OCI-LY3 (cell line): Measurements from ENCODE around the gene MTUS2.
A peak's percentile ranks its signal among the peaks of the same experiment; 100 is the strongest.

Experiments used
- H2AFZ ChIP-seq: fragments of 200-600, 300-600 bp; shearing (Covaris generic); 2 replicates; pipeline ENCODE4 v1.6.0; 2014; ENCODE audit warnings: antibody characterized with exemption, low read depth, low read length
- H3K27ac ChIP-seq: fragments of 200-600, 300-600 bp; sonication (generic); 2 replicates; pipeline ENCODE4 v1.5.1; 2014; ENCODE audit warnings: mild to moderate bottlenecking, low read length, moderate library complexity, mixed read lengths
- H3K27me3 ChIP-seq: fragments of 200-600, 300-600 bp; sonication (generic); 2 replicates; pipeline ENCODE4 v1.6.1; 2014; ENCODE audit warnings: low read depth, low read length, mixed read lengths
- H3K36me3 ChIP-seq: fragments of 200-600, 300-600 bp; sonication (generic); replicated peaks from 2 replicates; pipeline ENCODE3; 2014; ENCODE audit warnings: low read depth, low read length, mixed read lengths
- H3K4me1 ChIP-seq: fragments of 300-600, 200-600 bp; sonication (generic); 2 replicates; pipeline ENCODE4 v1.6.1; 2014; ENCODE audit warnings: low read length, mixed read lengths
- H3K4me2 ChIP-seq: fragments of 200-600, 300-600 bp; sonication (generic); 2 replicates; pipeline ENCODE4 v1.6.1; 2014; ENCODE audit warnings: low read length, mixed read lengths
- H3K4me3 ChIP-seq: fragments of 300-600, 200-600 bp; sonication (generic); 2 replicates; pipeline ENCODE4 v1.5.1; 2014; ENCODE audit warnings: antibody characterized with exemption, mild to moderate bottlenecking, low read length, moderate library complexity
- H3K79me2 ChIP-seq: fragments of 300-600, 200-600 bp; shearing (Covaris generic); 2 replicates; pipeline ENCODE4 v1.6.1; 2014; ENCODE audit warnings: mild to moderate bottlenecking, low read length, mixed read lengths
- H3K9ac ChIP-seq: fragments of 300-600, 200-600 bp; shearing (Covaris generic); 2 replicates; pipeline ENCODE4 v1.6.0; 2014; ENCODE audit warnings: mild to moderate bottlenecking, low read length, moderate library complexity
- H3K9me3 ChIP-seq: fragments of 200-600, 300-600 bp; shearing (Covaris generic); 2 replicates; pipeline ENCODE4 v1.6.1; 2014; ENCODE audit warnings: low read length, mixed read lengths; ENCODE audit not compliant: insufficient read depth
- H4K20me1 ChIP-seq: fragments of 200-600, 300-600 bp; sonication (generic); 2 replicates; pipeline ENCODE4 v1.6.1; 2016; ENCODE audit warnings: low read length, mixed read lengths; ENCODE audit not compliant: insufficient read depth
- EZH2phosphoT487 ChIP-seq: fragments of 200-600 bp; shearing (Covaris generic); IDR thresholded peaks from 2 replicates; pipeline ENCODE4 v1.6.1; 2018; ENCODE audit warnings: antibody characterized with exemption, mixed run types, low read depth
- TF ChIP-seq, protein P1 (sequence below): fragments of 200-600, 300-600 bp; sonication (generic); IDR thresholded peaks from 2 replicates; pipeline ENCODE4 v1.5.1; 2014; ENCODE audit warnings: antibody characterized with exemption, low read length, low read depth

Gene MTUS2

GRCh38 chr13:29540799-29541198 lies 720.7 kb downstream of the MTUS2 start:
- no peak overlapping the region for H2AFZ ChIP-seq
- peaks cover 32% of the 10 kb centered on the region for H3K4me1 ChIP-seq
- H3K36me3 ChIP-seq = peaks cover 46% of the 10 kb centered on the region
- peaks cover 84% of the 10 kb centered on the region for H4K20me1 ChIP-seq
- H3K79me2 ChIP-seq = peaks cover 98% of the 10 kb centered on the region
- H3K4me3 ChIP-seq = no peak overlapping the region
- H3K27ac ChIP-seq = no peak overlapping the region
- no peaks in the 10 kb centered on the region for H3K27me3 ChIP-seq
- H3K9ac ChIP-seq = no peak overlapping the region
- H3K4me2 ChIP-seq = no peak overlapping the region
- H3K9me3 ChIP-seq = no peaks in the 10 kb centered on the region
- no peak for TF ChIP-seq EZH2phosphoT487
- TF ChIP-seq, protein P1, sequence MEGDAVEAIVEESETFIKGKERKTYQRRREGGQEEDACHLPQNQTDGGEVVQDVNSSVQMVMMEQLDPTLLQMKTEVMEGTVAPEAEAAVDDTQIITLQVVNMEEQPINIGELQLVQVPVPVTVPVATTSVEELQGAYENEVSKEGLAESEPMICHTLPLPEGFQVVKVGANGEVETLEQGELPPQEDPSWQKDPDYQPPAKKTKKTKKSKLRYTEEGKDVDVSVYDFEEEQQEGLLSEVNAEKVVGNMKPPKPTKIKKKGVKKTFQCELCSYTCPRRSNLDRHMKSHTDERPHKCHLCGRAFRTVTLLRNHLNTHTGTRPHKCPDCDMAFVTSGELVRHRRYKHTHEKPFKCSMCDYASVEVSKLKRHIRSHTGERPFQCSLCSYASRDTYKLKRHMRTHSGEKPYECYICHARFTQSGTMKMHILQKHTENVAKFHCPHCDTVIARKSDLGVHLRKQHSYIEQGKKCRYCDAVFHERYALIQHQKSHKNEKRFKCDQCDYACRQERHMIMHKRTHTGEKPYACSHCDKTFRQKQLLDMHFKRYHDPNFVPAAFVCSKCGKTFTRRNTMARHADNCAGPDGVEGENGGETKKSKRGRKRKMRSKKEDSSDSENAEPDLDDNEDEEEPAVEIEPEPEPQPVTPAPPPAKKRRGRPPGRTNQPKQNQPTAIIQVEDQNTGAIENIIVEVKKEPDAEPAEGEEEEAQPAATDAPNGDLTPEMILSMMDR = no peak

- Histone ChIP-seq H3K4me3 (no peak overlapping the region), H3K27me3 (no peaks in the 10 kb centered on the region), H3K4me1 (peaks cover 32% of the 10 kb centered on the region), H3K27ac (no peak overlapping the region), H2AFZ (no peak overlapping the region), H3K9me3 (no peaks in the 10 kb centered on the region), H3K9ac (no peak overlapping the region), H3K4me2 (no peak overlapping the region), H4K20me1 (peaks cover 84% of the 10 kb centered on the region), H3K79me2 (peaks cover 98% of the 10 kb centered on the region), H3K36me3 (peaks cover 43% of the 10 kb centered on the region)
- TF ChIP-seq, protein P1 = no peak
- no peak for TF ChIP-seq EZH2phosphoT487
These were observed 721.3 kb downstream of the MTUS2 start for GRCh38 chr13:29541400-29541799.

- Histone ChIP-seq H3K79me2 (peaks cover 100% of the 10 kb centered on the region), H3K9ac (no peak overlapping the region), H3K27ac (no peak overlapping the region), H3K9me3 (no peaks in the 10 kb centered on the region), H3K4me2 (no peak overlapping the region), H3K36me3 (peaks cover 39% of the 10 kb centered on the region), H4K20me1 (peaks cover 84% of the 10 kb centered on the region), H3K27me3 (no peaks in the 10 kb centered on the region), H3K4me3 (no peak overlapping the region), H2AFZ (no peak overlapping the region), H3K4me1 (peaks cover 32% of the 10 kb centered on the region)
- no peak for TF ChIP-seq EZH2phosphoT487
- TF ChIP-seq, protein P1 = no peak
These were observed 722.2 kb downstream of the MTUS2 start for GRCh38 chr13:29542381-29542780.

DNA sequence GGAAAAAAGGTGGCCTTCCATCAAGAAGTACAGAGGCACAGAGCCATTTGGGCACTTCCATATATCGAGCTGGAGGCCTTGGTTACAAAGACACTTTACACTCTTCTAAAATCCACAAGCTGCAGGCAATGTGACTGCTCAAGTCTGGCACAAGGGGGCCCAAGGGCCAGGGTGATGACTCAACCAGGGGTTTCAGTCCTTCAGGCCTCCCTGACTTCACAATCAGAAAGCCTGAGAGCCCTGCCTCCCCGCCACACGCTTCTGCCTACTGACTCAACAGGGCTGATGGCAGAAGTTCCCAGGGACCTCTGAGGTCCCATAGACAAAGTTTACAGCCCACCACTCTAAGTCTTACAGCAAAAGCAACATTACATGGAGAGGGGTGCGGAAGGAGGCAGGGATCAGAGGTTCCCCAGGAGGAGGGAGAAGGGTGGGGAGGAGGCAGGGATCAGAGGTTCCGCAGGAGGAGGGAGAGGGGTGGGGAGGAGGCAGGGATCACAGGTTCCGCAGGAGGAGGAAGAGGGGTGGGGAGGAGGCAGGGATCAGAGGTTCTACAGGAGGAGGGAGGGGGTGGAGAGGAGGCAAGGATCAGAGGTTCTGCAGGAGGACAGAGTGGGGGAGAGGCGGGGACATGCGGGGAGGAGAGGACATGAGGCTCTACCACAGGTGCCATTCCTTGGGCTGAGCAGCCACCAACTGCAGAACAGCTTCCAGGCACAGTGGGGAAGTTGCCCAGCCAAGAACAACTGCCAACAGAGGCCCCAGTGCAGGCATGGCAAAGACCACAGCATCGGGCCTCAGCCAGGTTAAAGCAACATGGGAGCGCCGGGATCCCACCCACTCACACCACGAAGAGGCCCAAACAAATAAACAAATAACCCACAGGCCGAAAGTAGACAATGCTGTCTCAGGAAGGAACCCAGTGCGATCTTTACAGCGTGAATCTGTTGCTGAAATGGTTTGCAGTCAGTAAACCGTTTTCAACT lies 723.4 kb downstream of the MTUS2 start:
- H3K27ac ChIP-seq = peak overlapping the region; percentile 16; the same call in 1 of the 2 replicates
- peaks cover 85% of the 10 kb centered on the region for H4K20me1 ChIP-seq
- H3K9ac ChIP-seq = peak overlapping the region; percentile 9; the same call in 1 of the 2 replicates
- H2AFZ ChIP-seq = no peak overlapping the region
- no peaks in the 10 kb centered on the region for H3K9me3 ChIP-seq
- peaks cover 32% of the 10 kb centered on the region for H3K4me1 ChIP-seq
- H3K4me3 ChIP-seq = 0 out of 2 replicates have a peak overlapping the region, but pooled peaks have one; percentile 11
- H3K27me3 ChIP-seq = no peaks in the 10 kb centered on the region
- peak overlapping the region; percentile 64 for H3K4me2 ChIP-seq
- peaks cover 42% of the 10 kb centered on the region for H3K36me3 ChIP-seq
- peaks cover 100% of the 10 kb centered on the region for H3K79me2 ChIP-seq
- no peak for TF ChIP-seq EZH2phosphoT487
- TF ChIP-seq, protein P1 = peak; percentile 53
